ENCODE data around the gene TP53I13. TPM values are rescaled to one million over a fixed set of nuclear protein-coding genes. Genes with fewer than 3 reads are reported as not detected.

The TP53I13 gene
- total and polyA plus RNA-seq, 2 of the 13 experiments (the other 11 are each of a cell fraction or from before 2014, with no cell fraction given), result 16.9 to 25.7 TPM

DNA sequence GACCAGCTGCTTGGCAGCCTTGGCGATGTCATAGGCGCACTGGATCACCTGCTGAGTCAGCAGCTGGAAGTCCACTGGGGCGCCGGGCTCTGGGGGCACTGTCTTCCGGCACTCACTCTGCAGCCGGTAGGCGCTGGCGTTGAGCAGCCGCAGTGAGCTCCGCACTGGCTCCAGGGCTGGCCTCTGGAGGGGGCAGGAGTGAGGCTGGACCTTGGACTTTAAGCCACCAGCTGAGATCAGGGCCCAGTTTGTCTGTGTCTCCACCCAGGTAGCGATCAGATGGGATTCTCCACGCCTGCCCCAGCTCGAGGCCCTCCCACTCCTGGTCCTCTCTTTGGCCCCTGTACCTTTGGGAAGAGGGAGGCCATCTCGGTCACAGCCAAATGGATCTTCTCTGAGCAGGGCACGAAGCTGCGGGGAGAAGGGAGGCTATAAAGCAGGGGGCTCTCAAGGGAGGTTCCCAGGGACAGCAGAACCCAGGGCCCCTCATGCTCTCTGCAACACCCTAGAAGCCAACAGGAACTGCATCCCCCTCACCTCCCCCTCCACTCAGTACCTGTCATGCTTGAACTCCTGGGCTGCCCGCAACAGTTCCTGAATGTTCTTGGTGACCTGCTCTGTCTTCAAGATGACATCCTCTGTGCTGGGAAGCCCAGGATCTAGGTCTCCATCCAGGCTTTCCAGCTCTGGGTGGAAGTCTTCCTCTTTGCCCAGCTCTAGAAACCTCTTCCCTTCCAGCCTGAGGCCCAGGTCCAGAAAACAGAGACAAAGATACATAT, 6.4 kb downstream of the TP53I13 start (continued):
- TF ChIP-seq TMF1 (CRISPR knock-in tag; IDR thresholded peaks at IDR 0.05; ENCODE audit: low read depth) (0 out of 2 replicates have a peak, but pooled peaks have one; percentile 67), ZNF34 (CRISPR knock-in tag; IDR thresholded peaks at IDR 0.05; ENCODE audit: borderline replicate concordance) (no peak), TBP (CRISPR knock-in tag; IDR thresholded peaks at IDR 0.05) (no peak), ARNT (IDR thresholded peaks at IDR 0.05) (no peak), ZSCAN21 (CRISPR knock-in tag; IDR thresholded peaks at IDR 0.05; ENCODE audit: borderline replicate concordance) (0 out of 2 replicates have a peak, but pooled peaks have one; percentile 50), SETDB1 (CRISPR knock-in tag; IDR thresholded peaks at IDR 0.05; ENCODE audit: borderline replicate concordance) (no peak), KAT7 (CRISPR knock-in tag; IDR thresholded peaks at IDR 0.05; ENCODE audit: borderline replicate concordance) (peak; percentile 47; the same call in 1 of the 2 replicates), TBX2 (CRISPR knock-in tag; IDR thresholded peaks at IDR 0.05; ENCODE audit: borderline replicate concordance) (peak; percentile 84), ZSCAN9 (CRISPR knock-in tag; IDR thresholded peaks at IDR 0.05; ENCODE audit: borderline replicate concordance) (0 out of 2 replicates have a peak, but pooled peaks have one; percentile 39), YEATS2 (CRISPR knock-in tag; IDR thresholded peaks at IDR 0.05; ENCODE audit: borderline replicate concordance) (peak; percentile 64; the same call in 1 of the 2 replicates), ZNF230 (CRISPR knock-in tag; IDR thresholded peaks at IDR 0.05) (0 out of 2 replicates have a peak, but pooled peaks have one; percentile 74), HNRNPL (IDR thresholded peaks at IDR 0.05; ENCODE audit: low read depth, low read length) (peak; percentile 79; the same call in 1 of the 2 replicates), TSC22D2 (CRISPR knock-in tag; IDR thresholded peaks at IDR 0.05; ENCODE audit: borderline replicate concordance) (no peak), THRA (CRISPR knock-in tag; IDR thresholded peaks at IDR 0.05; ENCODE audit: borderline replicate concordance) (peak; percentile 52), RBFOX2 (IDR thresholded peaks at IDR 0.05; ENCODE audit: low read depth, low read length) (peak; percentile 61)
- TF ChIP-seq, protein P1, sequence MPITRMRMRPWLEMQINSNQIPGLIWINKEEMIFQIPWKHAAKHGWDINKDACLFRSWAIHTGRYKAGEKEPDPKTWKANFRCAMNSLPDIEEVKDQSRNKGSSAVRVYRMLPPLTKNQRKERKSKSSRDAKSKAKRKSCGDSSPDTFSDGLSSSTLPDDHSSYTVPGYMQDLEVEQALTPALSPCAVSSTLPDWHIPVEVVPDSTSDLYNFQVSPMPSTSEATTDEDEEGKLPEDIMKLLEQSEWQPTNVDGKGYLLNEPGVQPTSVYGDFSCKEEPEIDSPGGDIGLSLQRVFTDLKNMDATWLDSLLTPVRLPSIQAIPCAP (CRISPR knock-in tag; IDR thresholded peaks at IDR 0.05; ENCODE audit: low read depth), result no peak
- TF ChIP-seq, protein P2, sequence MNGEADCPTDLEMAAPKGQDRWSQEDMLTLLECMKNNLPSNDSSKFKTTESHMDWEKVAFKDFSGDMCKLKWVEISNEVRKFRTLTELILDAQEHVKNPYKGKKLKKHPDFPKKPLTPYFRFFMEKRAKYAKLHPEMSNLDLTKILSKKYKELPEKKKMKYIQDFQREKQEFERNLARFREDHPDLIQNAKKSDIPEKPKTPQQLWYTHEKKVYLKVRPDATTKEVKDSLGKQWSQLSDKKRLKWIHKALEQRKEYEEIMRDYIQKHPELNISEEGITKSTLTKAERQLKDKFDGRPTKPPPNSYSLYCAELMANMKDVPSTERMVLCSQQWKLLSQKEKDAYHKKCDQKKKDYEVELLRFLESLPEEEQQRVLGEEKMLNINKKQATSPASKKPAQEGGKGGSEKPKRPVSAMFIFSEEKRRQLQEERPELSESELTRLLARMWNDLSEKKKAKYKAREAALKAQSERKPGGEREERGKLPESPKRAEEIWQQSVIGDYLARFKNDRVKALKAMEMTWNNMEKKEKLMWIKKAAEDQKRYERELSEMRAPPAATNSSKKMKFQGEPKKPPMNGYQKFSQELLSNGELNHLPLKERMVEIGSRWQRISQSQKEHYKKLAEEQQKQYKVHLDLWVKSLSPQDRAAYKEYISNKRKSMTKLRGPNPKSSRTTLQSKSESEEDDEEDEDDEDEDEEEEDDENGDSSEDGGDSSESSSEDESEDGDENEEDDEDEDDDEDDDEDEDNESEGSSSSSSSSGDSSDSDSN (CRISPR knock-in tag; IDR thresholded peaks at IDR 0.05), result peak; percentile 93
- TF ChIP-seq, protein P3, sequence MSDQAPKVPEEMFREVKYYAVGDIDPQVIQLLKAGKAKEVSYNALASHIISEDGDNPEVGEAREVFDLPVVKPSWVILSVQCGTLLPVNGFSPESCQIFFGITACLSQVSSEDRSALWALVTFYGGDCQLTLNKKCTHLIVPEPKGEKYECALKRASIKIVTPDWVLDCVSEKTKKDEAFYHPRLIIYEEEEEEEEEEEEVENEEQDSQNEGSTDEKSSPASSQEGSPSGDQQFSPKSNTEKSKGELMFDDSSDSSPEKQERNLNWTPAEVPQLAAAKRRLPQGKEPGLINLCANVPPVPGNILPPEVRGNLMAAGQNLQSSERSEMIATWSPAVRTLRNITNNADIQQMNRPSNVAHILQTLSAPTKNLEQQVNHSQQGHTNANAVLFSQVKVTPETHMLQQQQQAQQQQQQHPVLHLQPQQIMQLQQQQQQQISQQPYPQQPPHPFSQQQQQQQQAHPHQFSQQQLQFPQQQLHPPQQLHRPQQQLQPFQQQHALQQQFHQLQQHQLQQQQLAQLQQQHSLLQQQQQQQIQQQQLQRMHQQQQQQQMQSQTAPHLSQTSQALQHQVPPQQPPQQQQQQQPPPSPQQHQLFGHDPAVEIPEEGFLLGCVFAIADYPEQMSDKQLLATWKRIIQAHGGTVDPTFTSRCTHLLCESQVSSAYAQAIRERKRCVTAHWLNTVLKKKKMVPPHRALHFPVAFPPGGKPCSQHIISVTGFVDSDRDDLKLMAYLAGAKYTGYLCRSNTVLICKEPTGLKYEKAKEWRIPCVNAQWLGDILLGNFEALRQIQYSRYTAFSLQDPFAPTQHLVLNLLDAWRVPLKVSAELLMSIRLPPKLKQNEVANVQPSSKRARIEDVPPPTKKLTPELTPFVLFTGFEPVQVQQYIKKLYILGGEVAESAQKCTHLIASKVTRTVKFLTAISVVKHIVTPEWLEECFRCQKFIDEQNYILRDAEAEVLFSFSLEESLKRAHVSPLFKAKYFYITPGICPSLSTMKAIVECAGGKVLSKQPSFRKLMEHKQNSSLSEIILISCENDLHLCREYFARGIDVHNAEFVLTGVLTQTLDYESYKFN (CRISPR knock-in tag; conservative IDR thresholded peaks at IDR 0.05), result peak; percentile 96

All from HepG2 (cell line).